Stimulated activated CD4-positive, alpha-beta T cell treated with anti-CD3 and anti-CD28 coated beads, Interleukin-1b, Interleukin-23, amount 100 ng/mL, for 48 hours (primary cell): Measurements from ENCODE around the gene IFITM2.
"Not testable (repeated sequence)": the region's sequence is repeated elsewhere in the genome, so short reads cannot be mapped to it uniquely, and the experiment has no call there.

Experiments
- DNase-seq: peaks from one replicate; pipeline ENCODE4 v3.0.0-alpha.2; 2020

IFITM2 gene

GRCh38 chr11:327581-327923 lies 19.9 kb downstream of the IFITM2 start:
- DNase-seq: no peak

GRCh38 chr11:328012-328411 lies 20.4 kb downstream of the IFITM2 start:
- no peak for DNase-seq

DNA sequence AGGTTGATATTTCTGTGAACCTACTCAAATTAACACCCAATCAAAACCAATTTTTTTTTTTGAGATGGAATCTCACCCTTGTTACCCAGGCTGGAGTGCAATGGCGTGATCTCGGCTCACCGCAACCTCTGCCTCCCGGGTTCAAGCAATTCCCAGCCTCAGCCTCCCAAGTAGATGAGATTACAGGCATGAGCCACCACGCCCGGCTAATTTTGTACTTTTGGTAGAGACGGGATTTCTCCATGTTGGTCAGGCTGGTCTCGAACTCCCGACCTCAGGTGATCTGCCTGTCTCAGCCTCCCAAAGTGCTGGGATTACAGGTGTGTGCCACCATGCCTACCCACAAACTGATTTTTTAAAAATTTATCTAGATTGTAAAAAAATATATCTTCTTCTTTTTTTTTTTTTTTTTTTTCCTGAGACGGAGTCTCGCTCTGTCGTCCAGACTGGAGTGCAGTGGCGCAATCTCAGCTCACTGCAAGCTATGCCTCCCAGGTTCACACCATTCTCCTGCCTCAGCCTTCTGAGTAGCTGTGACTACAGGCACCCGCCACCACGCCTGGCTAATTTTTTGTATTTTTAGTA lies 21.0 kb downstream of the IFITM2 start:
- not testable (repeated sequence) for DNase-seq

DNA sequence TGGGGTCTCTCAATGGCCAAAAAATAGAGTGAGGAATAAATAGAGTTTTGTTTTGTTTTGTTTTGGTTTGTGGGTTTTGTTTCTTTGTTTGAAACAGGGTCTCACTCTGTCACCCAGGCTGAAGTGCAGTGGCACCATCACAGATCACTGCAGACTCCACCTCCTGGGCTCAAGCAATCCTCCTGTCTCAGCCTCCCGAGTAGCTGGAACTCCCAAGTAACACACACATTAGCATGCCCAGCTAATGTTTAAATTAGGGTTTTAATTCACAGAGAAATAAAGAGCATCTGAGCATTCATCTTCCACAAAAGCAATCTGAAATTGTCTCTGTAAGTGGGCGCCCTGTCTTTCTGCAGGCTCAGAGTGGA lies 22.3 kb downstream of the IFITM2 start:
- no peak for DNase-seq

DNA sequence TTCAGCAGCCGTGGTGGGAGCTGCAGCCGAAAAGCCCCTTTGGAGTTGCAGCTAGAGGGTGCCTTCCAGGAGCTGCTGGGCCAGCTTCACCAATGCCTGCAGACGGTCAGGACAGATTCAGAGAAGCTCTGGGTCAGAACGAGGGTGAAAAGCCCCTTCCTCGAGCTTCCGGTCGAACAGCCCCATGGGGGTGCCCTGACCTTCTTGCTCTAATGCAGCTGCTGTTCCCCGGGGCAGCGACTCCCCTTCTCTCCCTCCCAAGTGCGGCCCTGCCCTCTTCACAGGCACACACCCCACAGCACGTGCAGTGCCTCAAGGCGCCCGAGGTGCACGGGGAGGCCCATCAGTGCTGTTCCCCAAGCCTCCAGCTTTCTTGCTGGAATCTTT lies 22.7 kb downstream of the IFITM2 start:
- DNase-seq: no peak

- no peak for DNase-seq
These were observed 23.2 kb downstream of the IFITM2 start for GRCh38 chr11:330694-331357.

DNA sequence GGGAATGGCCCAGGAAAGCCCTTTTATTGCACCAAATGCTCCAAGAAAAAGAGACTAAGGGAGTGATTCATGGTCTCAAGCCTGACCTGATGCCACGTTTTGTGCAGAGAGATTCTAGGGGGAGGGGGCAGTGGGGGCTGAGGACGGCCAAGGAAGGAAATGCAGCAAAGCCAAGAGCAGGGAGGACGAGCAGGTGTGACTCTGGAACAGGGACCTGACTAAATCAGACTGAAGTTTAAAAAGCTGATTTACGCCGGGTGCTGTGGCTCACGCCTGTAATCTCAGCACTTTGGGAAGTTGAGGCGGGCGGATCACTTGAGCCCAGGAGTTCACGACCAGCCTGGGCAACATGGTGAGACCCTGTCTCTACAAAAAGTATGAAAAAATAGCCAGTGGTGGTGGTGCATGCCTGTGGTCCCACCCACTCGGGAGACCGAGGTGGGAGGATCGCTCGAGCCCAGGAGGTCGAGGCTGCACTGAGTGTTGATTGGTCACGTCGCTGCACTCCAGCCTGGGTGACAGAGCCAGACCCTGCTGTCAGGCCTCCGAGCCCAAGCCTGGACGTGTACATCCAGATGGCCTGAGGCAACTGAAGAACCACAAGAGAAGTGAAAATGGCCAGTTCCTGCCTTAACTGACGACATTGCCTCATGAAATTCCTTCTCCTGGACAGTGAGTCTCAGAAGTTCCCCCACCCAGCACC lies 23.9 kb downstream of the IFITM2 start:
- DNase-seq: no peak

DNA sequence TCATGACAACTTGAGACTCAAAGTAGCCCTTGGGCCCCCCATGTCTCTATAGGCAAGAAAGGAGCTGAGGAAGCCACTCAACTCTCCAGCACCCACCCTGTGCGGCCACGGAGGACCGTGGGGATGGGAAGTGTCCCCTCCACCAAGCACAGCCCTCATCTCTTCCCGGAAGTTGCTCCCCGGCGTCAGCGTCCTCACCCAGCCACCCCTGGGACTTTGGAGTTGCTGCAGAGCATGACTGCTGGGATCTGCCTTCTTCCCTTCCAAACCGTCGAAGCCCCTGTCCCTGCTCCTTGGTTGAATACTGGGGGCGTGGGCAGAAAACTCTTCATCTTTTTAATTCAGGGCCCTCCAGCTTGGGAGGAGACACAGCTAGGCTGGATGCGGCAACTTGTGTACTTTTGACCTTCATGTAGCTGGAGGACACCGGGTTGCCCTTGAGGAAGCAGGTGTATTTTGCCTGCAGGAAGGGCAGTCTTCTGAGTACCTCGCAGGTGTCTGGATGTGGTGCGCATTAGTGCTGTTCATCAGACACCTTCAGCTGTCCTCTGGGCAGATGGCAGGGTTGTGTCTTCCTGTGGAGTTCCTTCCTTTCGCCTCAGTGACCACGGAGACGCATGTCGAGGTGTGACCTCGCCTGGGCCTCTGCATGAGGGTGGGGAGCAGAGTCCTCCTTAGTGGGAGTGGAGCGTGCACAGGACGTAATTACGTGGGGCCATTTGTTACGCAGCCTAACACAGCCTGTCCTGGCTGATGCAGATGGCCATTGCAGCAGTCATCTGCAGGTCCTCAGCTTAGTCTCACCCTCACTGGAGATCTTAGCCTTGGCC lies 25.2 kb downstream of the IFITM2 start:
- no peak for DNase-seq

DNA sequence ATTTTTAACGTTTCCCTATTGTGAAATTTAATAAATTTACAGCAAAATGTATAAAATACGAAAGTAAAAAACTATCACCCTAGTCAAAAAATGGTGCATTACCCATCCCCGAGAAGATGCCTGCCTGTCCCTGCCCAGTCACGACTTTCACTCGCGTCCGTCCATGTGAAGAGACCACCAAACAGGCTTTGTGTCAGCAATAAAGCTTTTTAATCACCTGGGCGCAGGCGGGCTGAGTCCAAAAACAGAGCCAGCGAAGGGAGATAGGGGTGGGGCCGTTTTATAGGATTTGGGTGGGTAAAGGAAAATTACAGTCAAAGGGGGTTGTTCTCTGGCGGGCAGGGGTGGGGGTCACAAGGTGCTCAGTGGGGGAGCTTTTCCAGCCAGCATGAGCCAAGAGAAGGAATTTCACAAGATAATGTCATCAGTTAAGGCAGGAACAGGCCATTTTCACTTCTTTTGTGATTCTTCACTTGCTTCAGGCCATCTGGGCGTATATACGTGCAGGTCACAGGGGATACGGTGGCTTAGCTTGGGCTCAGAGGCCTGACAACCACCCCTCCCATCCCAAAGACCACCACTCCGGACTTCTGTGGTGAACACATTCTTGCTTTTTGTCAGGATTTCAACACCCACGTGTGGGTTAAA lies 26.1 kb downstream of the IFITM2 start:
- DNase-seq: not testable (repeated sequence)

DNA sequence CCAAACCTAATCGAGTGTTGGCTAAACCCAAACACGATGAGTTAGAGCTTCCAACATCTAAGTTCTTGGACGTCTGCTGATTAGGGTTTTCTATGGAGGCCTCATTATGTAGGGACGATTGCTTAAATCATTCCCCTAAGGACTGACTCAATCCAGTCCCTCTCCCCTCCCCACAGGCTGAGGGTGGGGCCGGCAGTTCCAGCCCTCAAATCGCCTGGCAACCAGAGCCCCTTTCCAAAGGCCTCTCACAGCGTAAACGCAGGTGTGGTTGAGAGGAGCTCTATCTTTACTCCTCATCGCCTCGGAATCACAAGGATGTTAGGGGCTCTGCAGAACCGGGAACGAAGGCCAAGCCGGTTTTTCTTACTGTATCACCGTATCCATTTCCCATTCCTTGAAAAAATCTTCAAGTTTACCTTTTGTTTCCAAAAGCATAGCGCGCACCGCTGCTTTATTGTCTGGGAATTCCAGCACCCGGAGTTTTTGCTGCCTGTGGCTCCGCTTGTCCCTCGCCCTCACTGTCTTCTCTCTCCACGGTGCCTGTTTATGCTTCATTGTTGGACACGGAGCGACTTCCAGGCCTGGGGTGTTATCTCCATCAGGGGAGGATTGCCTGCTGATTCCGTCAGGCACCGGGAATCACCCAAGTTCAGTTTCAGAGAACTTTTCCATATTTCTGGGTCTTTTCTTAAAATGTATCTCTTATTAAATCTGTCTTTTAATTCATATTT lies 26.8 kb downstream of the IFITM2 start:
- DNase-seq: no peak

DNA sequence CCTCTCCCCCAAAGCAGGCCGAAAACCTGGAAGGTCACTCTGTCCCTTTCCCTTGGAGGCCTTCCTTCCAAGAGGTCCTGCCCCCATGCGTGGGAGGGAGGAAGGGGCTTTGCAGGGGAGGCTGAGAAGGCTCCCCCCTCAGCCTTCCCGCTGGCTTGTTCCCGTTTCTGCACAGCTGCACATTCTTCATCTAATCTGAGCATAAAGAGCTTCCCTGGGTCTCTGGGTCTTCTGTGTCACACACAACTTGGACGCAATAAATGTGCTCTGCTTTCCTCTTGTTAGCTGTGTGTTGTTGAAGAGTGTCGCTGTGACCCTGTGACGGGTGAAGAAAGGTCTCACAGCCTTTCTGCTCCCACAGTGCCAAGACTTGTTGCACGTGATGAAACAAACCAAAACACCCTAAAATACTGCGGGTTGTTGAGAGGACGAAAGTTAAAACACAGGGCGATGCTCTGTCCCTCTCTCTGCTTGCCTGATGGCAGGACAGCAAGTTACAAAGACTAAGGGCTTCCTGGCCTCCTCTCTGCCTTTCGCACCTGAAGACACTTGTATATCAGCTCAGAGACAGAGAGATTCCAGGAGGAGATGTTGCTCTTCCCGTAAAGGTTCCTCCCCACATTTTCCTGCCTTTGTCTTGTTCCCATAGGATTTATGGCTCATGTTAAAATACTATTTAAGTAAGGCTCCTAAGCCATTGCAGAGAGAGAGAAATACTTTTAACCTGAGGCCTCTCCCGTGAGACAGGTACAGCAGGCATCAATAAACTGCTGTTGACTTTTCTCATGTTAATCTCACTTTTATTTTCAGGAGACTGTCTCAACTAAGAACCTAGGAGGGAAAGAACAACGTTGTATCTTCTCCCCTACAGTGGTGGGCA lies 28.4 kb downstream of the IFITM2 start:
- DNase-seq: no peak

- no peak for DNase-seq
These were observed 29.1 kb downstream of the IFITM2 start for GRCh38 chr11:336659-337198.

- DNase-seq: no peak
These were observed 30.1 kb downstream of the IFITM2 start for GRCh38 chr11:337711-338110.

DNA sequence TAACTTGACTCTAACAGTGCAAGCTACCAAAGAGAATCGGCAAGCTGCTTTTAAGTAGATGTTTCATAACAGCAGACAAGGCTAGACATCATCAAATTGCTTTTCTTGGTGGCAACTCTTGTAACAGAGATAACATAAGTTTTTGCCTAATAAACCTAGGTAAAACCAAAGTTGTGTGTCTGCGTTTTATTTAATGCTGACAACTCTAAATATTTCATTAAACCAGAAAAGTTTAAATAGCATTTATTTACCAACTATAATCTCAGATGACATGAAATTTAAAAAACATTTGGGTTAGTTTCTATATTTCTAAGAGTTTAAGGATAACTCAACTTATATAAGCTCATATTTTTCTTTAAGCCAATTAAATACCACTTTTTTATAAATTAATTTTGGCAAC lies 32.3 kb downstream of the IFITM2 start:
- DNase-seq: no peak

GRCh38 chr11:340539-341512 lies 33.2 kb downstream of the IFITM2 start:
- no peak for DNase-seq

DNA sequence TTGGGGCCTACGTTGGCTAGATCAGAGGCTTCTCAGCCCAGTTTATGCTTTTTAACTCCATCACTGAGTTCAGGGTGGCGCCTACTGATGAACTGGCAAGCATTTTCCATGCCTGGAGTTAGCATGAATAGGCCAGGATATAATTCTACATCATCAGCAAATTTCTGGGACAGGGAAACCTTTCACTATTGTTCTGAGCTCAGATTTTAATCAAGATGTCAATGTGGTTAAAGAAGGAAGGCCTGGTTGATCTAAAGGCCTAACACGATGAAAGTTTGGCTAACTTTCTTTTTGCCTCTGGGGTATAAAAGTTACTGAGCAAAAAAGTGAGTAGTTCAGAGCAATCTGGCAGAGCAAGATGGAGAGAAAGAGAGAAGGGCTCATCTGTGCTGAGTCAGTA lies 34.7 kb downstream of the IFITM2 start:
- DNase-seq: no peak

- no peak for DNase-seq
These were observed 37.4 kb downstream of the IFITM2 start for GRCh38 chr11:344836-345578.

DNA sequence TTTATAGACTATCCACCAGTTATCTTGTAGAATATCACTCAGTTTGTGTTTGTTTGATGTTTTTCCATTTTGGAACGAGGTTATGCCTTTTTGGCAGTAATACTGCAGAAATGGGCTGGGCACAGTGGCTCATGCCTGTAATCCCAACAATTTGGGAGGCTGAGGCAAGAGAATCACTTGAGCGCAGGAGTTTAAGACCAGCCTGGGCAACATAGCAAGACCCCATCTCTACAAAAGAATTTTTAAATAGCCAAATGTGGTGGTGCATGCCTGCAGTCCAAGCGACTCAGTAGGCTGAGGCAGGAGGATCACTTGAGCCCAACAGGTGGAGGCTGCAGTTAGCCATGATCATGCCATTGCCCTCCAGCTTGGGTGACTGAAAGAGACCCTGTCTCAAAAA lies 38.9 kb downstream of the IFITM2 start:
- DNase-seq: no peak
